ENCODE results near the gene KCNH2. TPM values are rescaled to one million over a fixed set of nuclear protein-coding genes. Genes with fewer than 3 reads are reported as not detected.

The KCNH2 gene
- total RNA-seq, 1 donor from 2014 or later: 0.37 TPM

DNA sequence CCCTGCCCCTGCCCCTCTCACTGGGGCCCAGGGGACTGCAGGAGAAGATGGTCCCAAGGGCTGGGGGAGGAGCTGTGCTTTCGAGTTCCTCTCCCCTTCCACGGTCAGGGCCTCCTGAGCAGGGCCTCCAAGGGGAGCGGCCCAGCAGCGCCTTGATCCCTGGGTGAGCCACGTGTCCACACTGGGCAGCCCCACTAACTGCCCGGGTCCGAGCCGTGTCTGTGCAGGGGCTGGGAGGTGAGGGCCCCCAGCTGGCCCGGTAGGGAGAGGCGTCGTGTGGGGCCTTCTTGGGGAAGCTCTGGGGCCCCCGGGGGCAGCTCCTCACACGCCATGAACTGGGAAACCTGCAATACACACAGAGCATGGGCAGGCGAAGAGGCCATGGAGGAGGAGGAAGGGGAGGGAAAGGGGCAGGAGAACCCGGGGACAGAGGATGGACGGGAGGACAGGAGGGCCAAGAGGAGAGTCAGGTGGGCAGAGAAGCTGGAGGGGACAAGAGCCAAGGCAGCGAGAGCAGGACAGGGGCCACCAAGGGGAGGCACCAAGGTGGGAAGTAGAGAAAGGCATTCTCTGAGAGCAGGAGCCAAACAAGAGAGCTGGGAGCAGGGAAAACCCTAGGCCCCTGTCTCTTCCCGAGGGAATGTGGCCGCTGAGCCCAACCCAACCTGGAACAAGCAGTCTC is 32.8 kb downstream of the KCNH2 start:
- H3K4me1 Mint-ChIP-seq: peaks cover 2% of the 10 kb centered on the region
- H3K27ac Mint-ChIP-seq: no peak overlapping the region
- no peak overlapping the region for H3K4me3 Mint-ChIP-seq
- intact Hi-C loops (cut with micrococcal nuclease): no loop called here
- H3K36me3 Mint-ChIP-seq (ENCODE audit: low read depth): no peaks in the 10 kb centered on the region
- H3K27me3 Mint-ChIP-seq: peaks cover 13% of the 10 kb centered on the region
- no peak for DNase-seq
- no peaks in the 10 kb centered on the region for H3K9me3 Mint-ChIP-seq

DNA sequence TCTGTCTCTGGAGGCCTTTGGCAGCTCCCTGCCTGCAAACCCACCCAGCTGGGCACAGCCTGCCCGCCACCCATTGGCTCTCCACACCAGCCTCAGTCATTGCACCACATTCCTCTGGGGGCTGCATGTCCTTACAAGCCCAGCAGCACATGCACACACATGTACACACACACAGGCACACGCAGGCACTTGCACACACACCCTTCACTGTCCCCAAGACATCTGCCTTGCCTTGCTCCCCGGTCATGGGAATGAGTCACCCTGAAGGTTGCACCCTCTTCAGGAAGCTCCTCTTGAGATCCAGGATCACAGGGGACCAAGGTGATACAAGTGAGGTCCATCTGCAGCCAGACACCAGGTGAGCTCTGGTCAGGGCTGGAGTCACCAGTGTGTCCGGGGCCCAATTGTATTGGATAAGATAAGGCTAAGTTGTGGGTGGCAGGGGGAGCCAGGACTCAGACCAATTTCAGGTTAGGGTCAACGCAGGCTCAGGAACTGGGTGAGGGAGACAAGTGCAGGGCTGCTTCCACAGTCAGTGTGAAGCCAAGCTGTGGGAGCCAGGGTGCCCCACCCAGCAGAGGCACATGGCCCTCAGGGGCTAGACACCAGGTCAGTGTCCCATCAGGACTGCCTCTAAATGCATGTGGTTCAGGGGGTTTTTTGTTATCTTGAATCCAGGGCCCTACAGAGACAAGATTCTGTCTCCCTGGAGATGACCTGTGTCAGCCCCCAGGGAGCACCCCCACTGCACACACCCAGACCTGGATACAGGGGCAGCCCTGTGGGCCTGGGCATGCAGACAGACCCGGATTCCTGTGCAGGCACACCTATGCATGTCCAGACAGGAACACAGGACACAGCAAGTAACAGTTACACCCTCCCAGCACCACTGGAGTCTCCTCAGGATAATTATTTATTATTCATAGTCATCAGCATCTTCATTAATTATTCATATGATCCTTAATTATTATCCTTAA is 33.8 kb downstream of the KCNH2 start:
- peaks cover 2% of the 10 kb centered on the region for H3K4me1 Mint-ChIP-seq
- no peak for DNase-seq
- intact Hi-C loops (cut with micrococcal nuclease): no loop called here
- no peaks in the 10 kb centered on the region for H3K9me3 Mint-ChIP-seq
- H3K4me3 Mint-ChIP-seq: no peak overlapping the region
- H3K27me3 Mint-ChIP-seq: peaks cover 11% of the 10 kb centered on the region
- no peak overlapping the region for H3K27ac Mint-ChIP-seq
- H3K36me3 Mint-ChIP-seq (ENCODE audit: low read depth): no peaks in the 10 kb centered on the region

DNA sequence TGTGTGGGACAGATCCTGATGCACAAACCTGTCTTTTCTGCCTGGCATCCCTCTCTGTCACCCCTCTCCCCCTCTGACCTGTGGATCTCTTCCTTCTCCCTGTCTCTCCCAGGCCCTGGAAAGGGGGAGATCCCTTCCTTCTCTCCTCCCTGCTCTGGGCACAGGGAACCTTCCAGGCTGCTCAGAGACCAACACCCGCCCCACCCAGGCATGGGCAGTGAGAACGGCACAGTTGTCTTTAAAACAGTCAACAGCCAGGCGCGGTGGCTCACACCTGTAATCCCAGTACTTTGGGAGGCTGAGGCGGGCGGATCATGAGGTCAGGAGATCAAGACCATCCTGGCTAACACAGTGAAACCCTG is 34.7 kb downstream of the KCNH2 start:
- DNase-seq: no peak
- intact Hi-C loops (cut with micrococcal nuclease): no loop called here
- Mint-ChIP-seq H3K9me3 (no peaks in the 10 kb centered on the region), H3K4me1 (peaks cover 3% of the 10 kb centered on the region), H3K36me3 (ENCODE audit: low read depth) (no peaks in the 10 kb centered on the region), H3K27ac (no peak overlapping the region), H3K4me3 (no peak overlapping the region), H3K27me3 (peaks cover 7% of the 10 kb centered on the region)

DNA sequence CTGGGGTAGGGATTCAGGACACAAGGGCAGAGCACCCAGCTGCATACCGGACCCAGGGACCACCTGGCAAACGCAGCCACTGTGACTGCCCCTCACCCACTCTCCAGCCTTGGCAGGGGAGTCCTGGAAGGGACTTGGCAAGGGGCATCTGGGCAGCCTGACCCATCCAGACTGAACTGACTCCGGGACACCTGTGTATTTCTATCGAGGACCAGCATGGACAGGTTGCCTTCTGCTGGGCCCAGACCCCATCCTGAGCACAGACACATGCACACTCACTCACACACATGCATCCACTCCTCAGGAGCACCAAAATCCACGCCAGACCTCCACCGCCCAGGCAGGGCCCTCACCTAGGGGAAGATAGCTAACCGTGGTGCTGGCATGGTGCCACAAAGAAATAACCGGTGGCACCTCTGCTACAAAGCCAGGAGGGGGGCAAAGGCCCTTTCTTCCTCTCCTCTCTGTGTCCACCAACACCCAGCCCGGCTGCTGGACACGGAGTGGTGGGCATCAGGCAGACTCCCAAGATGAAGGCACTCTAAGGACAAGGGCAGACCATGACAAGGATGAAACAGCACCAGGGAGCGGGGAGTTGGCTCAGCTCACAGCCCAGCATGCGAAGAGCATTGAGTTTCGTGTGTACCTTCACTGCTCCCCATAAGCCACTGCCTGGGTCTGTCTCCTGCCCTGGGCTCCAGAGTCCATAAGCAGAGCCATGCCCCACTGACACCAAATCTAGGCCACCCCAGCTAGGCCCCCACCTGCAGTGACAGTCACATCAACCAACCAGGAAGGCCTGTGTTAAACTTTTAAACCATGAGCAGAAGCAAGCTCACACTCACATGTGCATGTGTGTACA is 35.3 kb downstream of the KCNH2 start:
- H3K27me3 Mint-ChIP-seq: peaks cover 3% of the 10 kb centered on the region
- no peak for DNase-seq
- peaks cover 9% of the 10 kb centered on the region for H3K4me1 Mint-ChIP-seq
- H3K36me3 Mint-ChIP-seq (ENCODE audit: low read depth): no peaks in the 10 kb centered on the region
- H3K27ac Mint-ChIP-seq: no peak overlapping the region
- no peaks in the 10 kb centered on the region for H3K9me3 Mint-ChIP-seq
- no peak overlapping the region for H3K4me3 Mint-ChIP-seq
- intact Hi-C loops (cut with micrococcal nuclease): no loop called here

DNA sequence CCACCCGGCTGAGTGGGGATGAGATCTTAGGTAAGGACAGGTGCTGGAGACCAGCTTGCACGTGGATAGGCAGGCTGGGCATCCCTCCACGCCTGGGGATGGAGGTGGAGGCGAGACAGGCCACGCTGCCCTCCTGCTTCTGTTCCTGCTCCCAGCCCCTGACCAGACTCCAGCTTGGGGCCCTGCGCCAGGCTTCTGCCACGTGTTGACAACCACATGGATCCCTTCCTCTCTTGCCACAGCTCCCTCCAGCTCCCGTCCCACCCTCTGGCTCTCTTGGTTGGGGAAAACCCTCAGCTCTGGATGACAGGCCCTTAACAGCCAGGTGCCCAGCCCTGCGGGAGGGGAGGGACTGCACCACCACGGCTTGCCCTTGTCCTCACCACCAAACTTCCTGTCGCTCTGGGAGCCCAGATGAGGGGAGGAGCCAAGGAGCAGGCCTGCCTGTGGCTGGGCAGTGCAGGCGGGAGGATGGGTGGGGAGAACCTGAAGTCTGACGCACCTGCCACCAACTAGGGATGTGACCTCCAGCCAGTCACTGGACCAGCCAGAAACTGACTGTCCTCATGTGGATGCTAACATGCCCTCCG is 36.0 kb downstream of the KCNH2 start:
- peaks cover 3% of the 10 kb centered on the region for H3K27me3 Mint-ChIP-seq
- intact Hi-C loops (cut with micrococcal nuclease): no loop called here
- H3K36me3 Mint-ChIP-seq (ENCODE audit: low read depth): no peaks in the 10 kb centered on the region
- no peaks in the 10 kb centered on the region for H3K9me3 Mint-ChIP-seq
- no peak overlapping the region for H3K27ac Mint-ChIP-seq
- DNase-seq: peak; percentile 75
- H3K4me3 Mint-ChIP-seq: no peak overlapping the region
- peaks cover 9% of the 10 kb centered on the region for H3K4me1 Mint-ChIP-seq

DNA sequence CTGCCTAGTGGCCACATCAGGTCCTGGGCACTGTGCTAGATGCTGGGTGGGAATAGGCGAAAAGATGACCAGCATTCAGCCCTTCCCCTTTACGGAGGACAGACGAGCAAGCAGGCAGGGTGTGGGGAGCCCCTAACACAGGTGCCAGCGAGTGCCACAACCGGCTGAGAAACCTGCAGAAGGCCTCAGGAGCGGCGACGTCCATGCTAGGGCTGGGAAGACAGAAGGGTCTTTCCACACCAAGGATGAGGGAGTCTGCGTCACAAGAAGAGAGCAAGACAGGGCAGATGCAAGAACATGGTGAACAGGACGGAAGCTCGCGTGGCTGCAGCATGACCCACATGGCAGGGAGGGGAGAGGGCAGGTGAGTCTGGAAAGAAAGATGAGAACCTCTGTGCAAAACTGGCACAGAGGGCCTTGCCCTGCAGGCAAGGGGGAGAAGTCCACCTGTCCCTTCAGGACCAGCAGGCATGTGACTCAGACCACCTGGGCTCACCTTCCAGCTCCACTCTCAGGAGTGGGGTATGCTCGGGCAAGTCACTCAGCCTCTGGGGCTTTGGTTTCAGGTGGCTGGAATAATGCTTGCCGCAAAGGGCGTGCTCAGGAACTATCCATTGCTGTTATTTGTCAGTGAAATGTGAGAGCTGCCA is 36.6 kb downstream of the KCNH2 start:
- Mint-ChIP-seq H3K27me3 (peaks cover under 1% of the 10 kb centered on the region), H3K27ac (no peak overlapping the region), H3K9me3 (no peaks in the 10 kb centered on the region), H3K4me1 (peaks cover 9% of the 10 kb centered on the region), H3K4me3 (no peak overlapping the region), H3K36me3 (ENCODE audit: low read depth) (no peaks in the 10 kb centered on the region)
- intact Hi-C loops (cut with micrococcal nuclease): no loop called here
- DNase-seq: no peak

DNA sequence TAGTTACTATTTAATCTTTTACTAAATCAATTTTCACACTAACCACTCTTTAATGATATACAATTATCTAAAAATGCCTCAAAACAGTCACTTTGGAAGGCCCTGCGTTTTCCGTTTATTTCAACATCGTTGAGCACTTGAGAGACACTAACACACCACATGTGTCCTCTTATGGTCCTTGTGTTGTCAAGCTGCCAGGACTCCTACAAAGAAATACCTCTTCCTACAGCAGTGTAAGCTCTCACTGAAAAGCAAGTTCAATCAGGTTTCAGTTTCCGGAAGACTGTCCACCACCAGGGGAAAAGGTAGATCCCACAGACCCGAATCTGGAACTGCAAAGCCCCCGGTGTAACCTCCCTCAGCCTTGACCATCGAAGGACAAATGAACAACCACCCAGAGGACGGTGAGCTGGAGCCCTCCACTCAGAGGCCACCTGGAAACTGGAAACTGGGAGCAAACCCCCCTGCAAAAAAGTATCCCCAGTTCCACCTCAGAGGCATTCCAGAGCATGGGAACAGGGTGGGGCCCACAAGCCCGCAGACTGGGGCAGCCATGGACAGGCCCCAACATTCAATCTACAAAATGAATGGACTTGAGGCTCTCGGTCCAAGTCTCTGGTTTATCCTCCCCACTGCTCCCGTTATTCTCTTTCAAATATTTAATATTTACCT is 37.6 kb downstream of the KCNH2 start:
- Mint-ChIP-seq H3K27ac (no peak overlapping the region), H3K27me3 (peaks cover 3% of the 10 kb centered on the region), H3K9me3 (no peaks in the 10 kb centered on the region), H3K4me1 (peaks cover 9% of the 10 kb centered on the region), H3K4me3 (no peak overlapping the region), H3K36me3 (ENCODE audit: low read depth) (no peaks in the 10 kb centered on the region)
- intact Hi-C loops (cut with micrococcal nuclease): no loop called here
- no peak for DNase-seq

DNA sequence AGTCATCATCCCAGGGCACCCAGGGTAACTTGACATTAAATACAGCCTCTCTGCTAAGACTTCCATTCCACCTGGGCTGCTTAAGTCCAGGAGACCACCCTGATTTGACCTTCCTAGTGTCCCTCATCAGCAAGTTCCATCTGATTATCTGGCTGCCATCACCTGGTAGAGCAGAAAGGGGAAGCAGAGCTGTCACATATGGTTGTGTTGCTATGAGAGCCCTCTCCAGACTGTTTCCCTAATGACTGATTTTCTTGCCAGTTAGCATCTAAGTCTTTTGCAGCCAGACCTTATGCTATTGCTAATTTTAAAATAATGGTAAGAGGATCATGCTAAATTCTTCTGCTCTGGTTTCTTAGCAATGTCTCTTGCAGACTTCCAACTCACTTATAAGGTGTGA is 38.7 kb downstream of the KCNH2 start:
- Mint-ChIP-seq H3K4me1 (peaks cover 9% of the 10 kb centered on the region), H3K36me3 (ENCODE audit: low read depth) (no peaks in the 10 kb centered on the region), H3K4me3 (no peak overlapping the region), H3K27ac (no peak overlapping the region), H3K27me3 (peaks cover 3% of the 10 kb centered on the region), H3K9me3 (no peaks in the 10 kb centered on the region)
- DNase-seq: no peak
- intact Hi-C loops (cut with micrococcal nuclease): no loop called here

DNA sequence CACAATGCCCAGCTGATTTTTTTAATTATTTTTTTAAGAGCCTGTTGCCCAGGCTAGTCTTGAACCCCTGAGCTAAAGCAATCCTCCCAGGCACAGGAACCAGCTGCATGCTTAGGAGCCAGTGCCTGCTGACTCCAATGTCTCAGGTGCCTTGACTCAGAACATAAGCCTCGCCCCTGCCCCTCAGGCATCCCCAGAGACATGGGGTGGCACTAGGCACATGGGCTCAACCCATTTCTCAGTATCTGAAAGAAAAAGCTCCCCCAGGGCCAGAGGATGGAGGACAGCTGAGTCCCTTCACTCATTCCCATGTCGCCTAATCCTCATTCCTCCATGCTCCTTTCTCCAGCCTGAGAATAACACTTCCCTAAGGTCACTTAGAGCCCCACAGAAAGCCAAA is 39.1 kb downstream of the KCNH2 start:
- intact Hi-C loops (cut with micrococcal nuclease): no loop called here
- peaks cover 3% of the 10 kb centered on the region for H3K27me3 Mint-ChIP-seq

DNA sequence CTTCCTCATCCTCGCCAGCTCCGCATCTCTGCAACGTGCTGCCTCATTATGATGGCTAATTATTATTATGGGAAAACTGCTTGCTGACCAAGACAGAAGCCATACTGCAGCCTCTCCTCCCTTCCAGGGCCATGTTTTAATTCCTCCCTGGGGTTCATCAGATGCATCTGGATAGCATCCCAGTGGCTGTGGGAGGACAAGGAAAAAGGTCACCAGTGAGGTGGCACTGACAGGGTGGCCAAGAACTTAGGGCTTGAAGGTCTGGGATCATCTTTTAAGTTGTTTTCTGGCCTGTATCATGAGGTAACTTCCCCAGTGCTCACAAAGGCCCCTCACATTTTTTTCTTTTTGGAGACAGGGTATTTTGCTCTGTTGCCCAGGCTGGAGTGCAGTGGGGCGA is 39.6 kb downstream of the KCNH2 start:
- H3K27me3 Mint-ChIP-seq: peaks cover 3% of the 10 kb centered on the region
- no peak overlapping the region for H3K4me3 Mint-ChIP-seq
- intact Hi-C loops (cut with micrococcal nuclease): no loop called here
- H3K4me1 Mint-ChIP-seq: peaks cover 9% of the 10 kb centered on the region
- no peaks in the 10 kb centered on the region for H3K9me3 Mint-ChIP-seq
- H3K36me3 Mint-ChIP-seq (ENCODE audit: low read depth): no peaks in the 10 kb centered on the region
- no peak overlapping the region for H3K27ac Mint-ChIP-seq
- no peak for DNase-seq

More for the DNA sequence above, 39.1 kb downstream of the KCNH2 start:
- no peaks in the 10 kb centered on the region for H3K9me3 Mint-ChIP-seq
- H3K4me1 Mint-ChIP-seq: peaks cover 9% of the 10 kb centered on the region
- no peak for DNase-seq
- no peaks in the 10 kb centered on the region for H3K36me3 Mint-ChIP-seq (ENCODE audit: low read depth)
- H3K4me3 Mint-ChIP-seq: no peak overlapping the region
- no peak overlapping the region for H3K27ac Mint-ChIP-seq

DNA sequence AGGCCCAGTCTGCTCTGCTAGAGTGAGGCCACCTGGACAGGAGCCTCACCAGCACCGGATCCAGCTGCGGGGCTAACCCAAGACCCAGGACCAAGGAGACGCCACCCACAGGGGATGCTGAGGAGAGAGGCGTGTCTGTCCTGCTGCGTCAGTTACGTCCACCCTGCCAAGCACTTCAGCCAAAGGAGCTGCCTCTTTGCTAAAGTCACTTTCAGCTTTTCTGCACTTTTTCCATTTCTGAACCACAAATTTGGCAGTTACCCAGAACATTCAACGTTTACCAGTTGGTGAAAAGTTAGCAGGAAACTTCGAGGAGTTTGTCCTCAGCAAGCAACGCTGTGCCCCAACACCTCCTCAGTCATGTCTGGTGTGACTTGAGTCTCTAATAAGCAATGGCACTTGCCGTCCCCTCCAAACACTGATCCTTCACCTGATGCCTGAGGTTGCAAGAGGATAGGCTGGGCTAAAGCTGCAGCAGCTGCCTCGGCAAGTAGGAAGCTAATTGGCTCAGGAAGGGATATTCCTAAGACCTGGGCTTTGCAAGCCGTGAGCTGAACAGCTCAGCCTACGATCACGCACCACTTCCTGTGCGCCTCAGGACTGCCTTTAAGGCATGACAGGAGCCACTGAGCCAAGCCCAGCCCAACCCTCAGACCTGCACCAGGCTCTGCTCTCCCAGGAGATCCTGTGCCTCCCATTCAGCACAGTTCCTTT is 40.1 kb downstream of the KCNH2 start:
- Mint-ChIP-seq H3K4me3 (no peak overlapping the region), H3K36me3 (ENCODE audit: low read depth) (no peaks in the 10 kb centered on the region), H3K4me1 (peaks cover 9% of the 10 kb centered on the region), H3K27me3 (peaks cover 3% of the 10 kb centered on the region), H3K27ac (no peak overlapping the region), H3K9me3 (no peaks in the 10 kb centered on the region)
- peak; percentile 74 for DNase-seq
- intact Hi-C loops (cut with micrococcal nuclease): no loop called here

DNA sequence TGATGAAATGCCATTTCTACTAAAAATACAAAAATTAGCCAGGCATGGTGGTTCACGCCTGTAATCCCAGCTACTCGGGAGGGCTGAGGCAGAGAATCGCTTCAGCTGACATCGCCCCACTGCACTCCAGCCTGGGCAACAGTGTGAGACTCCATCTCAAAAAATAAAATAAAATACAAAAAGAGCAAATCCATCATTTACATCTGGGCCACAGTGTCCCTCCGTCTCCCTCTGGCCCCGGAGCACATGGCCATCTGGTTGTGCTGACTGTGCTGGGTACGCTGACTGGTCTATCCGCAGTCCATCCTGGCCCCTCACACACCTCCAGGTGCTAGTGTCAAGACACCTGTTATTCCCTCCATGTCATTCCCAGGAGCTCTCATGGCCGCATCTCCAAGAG is 42.1 kb downstream of the KCNH2 start:
- H3K36me3 Mint-ChIP-seq (ENCODE audit: low read depth): no peaks in the 10 kb centered on the region
- no peaks in the 10 kb centered on the region for H3K9me3 Mint-ChIP-seq
- intact Hi-C loops (cut with micrococcal nuclease): no loop called here
- H3K27me3 Mint-ChIP-seq: peaks cover 3% of the 10 kb centered on the region
- H3K4me1 Mint-ChIP-seq: peaks cover 8% of the 10 kb centered on the region
- no peak overlapping the region for H3K27ac Mint-ChIP-seq
- DNase-seq: no peak
- no peak overlapping the region for H3K4me3 Mint-ChIP-seq

Data from activated CD4-positive, alpha-beta T cell treated with anti-CD3 and anti-CD28 coated beads, Interleukin-2, amount 10 ng/mL, durations not matched to agents 24 days and 14 days (primary cell).